ENCODE results near the gene LGALS4.
"Not testable (repeated sequence)": the region's sequence is repeated elsewhere in the genome, so short reads cannot be mapped to it uniquely, and the experiment has no call there.

LGALS4 gene

DNA sequence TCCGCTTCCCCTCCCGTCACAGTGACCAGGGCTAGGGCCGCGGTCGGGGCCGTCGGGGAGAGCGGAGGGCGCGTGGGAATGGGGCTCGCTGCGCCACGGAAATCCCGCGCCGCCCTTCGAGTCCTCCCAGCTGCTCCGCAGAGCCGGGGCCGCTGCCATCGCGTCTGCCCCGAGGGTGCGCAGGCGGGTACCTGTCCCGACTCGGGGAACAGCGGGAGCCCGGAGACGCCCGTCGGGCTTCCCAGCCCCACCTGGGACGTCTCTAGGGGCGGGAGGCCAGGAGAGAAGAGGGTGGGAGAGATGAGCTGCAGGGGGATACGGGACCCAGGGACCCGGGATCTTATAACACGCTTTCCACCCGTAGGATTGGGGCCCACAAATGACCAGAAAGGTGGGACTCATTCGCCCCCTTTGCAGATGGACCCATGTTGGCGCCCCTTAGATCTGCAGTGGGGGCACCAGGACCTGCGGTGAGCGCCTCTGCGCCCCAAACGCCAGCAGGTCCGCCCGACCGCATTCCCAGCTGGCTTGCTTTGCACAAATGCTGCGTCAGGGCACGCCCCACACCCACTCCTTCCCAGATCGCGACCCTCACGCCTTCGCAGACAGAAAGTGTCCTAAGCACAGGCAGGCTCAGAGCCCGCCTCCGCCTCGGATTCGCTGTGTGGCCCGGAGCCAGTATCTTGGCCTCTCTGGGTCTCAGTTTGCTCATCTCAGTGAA lies 42.4 kb downstream of the LGALS4 start:
- not testable (repeated sequence) for DNase-seq (ENCODE audit: low read depth)

DNA sequence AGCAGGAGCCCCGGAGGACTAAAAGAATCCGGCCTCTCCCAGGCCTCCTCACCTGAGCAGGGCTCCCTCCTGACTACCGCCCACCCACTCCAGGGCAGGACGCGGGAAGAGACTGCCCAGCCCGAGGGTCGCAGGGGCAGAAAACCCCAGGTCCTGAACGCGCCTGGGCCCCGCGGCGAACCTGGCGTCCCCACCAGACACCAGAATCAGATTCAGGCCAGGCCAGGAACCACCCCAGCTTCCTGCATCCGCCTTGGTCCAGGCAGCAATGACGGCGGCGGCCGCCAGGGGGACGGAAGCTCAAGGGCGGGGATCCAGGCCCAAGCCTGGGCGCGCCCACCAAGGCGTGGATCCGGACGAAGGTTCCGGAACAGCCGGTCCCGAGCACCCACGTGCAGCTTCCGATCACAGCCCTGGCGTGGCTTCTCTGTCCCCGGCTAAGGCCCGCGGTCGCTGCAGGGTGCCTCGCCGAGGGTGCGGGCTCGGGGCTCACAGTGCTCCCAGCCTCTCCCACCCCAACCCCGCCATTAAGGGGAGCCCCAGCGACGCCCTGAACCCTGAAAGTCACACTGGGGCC lies 43.0 kb downstream of the LGALS4 start:
- peak; percentile 88 for DNase-seq (ENCODE audit: low read depth)

DNA sequence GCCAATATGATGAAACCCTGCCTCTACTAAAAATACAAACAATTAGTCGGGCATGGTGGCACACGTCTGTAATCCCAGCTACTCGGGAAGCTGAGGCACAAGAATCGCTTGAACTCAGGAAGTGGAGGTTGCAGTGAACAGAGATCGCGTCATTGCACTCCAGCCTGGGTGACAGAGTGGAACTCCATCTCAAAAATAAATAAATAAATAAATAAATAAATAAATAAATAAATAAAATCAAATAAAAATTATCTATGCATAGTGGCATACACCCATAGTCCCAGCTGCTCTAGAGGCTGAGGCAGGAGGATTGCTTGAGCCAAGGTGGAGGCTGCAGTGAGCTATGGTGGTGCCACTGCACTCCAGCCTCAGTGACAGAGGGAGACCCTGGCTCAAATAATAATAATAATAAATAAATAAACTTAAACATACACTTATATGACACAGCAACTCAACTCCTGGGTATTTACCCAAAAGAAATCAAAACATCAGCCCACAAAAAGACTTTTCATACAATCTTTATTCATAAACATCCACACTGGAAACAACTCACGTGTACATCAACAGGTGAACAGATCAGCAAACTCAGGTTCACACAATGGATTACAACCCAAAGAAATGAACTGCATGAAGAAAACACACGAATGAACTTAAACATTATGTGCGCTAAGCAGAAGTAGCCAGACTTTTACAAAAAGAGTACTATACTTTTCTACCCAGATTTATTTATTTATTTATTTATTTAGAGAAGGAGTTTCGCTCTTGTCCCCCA lies 46.3 kb downstream of the LGALS4 start:
- no peak for DNase-seq (ENCODE audit: low read depth)

DNA sequence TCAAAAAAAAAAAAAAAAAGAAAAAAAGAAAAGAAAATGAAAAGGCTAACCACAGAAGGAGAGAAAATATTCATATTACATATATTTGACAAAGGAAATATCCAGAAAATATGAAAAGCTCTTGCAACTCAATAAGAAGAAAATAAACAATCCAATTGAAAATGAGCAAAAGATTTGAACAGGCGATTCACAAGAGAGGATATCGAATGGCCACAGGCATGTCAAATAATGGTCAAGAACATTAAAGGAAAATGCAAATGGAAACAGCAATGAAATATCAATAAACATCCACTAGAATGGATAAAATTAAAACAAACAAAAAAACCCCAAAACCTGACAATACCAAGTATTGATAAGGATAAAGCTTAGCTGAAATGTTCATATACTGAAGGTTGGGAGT lies 47.5 kb downstream of the LGALS4 start:
- DNase-seq (ENCODE audit: low read depth) = no peak

DNA sequence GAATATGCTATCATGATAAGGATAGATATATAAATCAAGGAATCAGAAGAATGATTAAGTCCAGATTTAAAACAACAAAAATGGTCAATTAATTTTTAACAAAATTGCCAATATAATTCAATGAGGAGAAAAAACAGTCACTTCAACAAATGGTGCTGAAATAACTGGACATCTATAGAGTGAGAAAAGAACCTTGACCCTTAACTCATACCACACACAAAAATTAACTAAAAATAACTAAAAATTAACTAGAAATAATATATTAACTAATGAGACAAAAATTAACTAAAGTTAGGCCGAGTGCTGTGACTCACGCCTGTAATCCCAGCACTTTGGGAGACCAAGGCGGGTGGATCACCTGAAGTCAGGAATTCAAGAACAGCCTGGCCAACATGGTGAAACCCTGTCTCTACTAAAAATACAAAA lies 48.9 kb downstream of the LGALS4 start:
- DNase-seq (ENCODE audit: low read depth) = no peak

DNA sequence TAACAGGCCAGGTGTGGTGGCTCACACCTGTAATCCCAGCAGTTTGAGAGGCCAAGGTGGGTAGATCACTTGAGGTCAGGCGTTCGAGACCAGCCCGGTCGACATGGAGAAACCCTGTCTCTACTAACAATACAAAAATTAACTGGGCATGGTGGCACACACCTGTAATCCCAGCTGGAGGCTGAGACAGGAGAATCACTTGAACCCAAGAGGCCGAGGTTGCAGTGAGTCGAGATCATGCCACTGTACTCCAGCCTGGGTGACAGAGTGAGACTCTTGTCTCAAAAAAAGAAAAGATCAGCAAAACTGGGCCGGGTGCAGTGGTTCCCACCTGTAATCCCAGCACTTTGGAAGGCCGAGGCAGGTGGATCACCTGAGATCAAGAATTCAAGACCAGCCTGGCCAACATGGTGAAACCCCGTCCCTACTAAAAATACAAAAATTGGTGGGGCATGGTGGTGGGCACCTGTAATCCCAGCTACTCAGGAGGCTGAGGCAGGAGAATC lies 50.8 kb downstream of the LGALS4 start:
- DNase-seq (ENCODE audit: low read depth) = not testable (repeated sequence)

DNA sequence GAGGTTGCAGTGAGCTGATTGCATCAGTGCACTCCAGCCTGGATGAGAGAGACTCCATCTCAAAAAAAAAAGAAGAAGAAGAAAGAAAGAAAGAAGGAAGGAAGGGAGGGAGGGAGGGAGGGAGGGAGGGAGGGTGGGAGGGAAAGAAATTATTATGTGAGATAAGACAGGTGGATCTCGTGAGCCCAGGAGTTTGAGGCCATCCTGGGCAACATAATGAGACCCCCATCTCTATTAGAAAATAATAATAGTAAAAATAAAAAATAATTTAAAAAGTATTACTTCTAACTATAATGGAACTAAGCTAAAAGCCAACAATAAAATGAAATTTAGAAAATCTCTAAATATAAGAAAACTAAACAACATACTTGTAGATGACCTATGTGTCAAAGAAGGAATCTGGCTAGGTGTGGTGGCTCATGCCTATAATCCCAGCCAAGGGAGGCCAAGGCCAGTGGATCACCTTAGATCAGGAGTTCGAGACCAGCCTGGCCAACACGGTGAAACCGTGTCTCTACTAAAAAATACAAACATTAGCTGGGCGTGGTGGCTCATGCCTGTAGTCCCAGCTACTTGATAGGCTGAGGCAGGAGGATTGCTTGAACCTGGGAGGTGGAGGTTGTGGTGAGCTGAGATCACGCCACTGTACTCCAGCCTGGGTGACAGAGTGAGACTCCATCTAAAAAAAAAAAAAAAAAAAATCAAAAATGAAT lies 51.8 kb downstream of the LGALS4 start:
- not testable (repeated sequence) for DNase-seq (ENCODE audit: low read depth)

DNA sequence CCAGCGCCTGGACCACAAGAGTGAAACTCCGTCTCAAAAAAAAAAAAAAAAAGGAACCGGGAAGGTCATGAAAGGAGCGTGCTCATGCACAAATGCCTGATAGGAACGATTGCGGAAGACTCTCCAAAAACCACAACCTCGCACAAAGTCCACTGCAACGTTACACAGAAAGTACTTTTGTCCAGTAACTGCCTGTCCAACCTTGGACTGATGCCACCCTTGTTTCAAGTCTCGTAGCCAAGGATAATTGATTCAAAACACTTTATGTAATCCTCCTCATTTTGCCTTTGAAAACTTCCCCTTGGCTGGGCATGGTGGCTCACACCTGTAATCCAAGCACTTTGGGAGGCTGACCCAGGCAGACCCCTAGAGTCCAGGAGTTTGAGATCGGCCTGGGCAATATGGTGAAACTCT lies 53.1 kb downstream of the LGALS4 start:
- DNase-seq (ENCODE audit: low read depth) = no peak

DNA sequence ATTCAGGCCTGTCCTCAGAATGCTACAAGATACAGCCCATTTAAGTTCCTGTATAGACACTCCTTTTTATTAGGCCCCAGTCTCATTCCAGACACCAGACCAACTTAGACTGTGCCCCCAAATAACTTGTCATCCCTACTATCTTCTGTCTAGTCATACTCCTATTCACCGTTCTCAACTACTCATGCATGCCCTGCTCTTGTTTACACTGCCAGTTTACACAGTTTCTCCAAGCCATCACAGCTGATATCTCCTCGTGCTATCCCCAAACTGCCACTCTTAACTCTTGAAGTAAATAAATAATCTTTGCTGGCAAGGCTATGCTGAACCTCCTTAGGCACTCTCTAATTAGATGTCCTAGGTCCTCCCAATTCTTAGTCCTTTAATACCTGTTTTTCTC lies 58.5 kb downstream of the LGALS4 start:
- not testable (repeated sequence) for DNase-seq (ENCODE audit: low read depth)

DNA sequence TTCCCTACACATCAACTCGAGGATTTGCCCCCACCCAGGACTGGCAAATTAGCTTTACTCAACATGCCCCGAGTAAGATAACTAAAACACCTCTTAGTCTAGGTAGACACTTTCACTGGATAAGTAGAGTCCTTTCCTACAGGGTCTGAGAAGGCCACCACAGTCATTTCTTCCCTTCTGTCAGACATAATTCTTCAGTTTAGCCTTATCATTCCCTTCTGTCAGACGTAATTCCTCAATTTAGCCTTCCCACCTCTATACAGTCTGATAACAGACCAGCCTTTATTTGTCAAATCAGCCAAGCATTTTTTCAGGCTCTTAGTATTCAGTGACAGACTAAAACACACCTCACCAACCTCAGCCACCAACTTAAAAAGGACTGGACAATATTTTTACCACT lies 59.0 kb downstream of the LGALS4 start:
- DNase-seq (ENCODE audit: low read depth) = not testable (repeated sequence)

Data from activated gamma-delta T cell treated with anti-CD3 and anti-CD28 coated beads, Interleukin-2, amount 50 U/mL, for 16 hours (primary cell).